ENCODE results near the gene TBC1D21. TPM values are rescaled to one million over a fixed set of nuclear protein-coding genes. Genes with fewer than 3 reads are reported as not detected.

Gene TBC1D21
- total and polyA plus RNA-seq, 9 of the 15 experiments (the other 6 are each of a cell fraction or from before 2014, with no cell fraction given) = not detected

GRCh38 chr15:73836845-73837244 lies 36.5 kb upstream of the TBC1D21 start (continued):
- TF ChIP-seq, protein P1, sequence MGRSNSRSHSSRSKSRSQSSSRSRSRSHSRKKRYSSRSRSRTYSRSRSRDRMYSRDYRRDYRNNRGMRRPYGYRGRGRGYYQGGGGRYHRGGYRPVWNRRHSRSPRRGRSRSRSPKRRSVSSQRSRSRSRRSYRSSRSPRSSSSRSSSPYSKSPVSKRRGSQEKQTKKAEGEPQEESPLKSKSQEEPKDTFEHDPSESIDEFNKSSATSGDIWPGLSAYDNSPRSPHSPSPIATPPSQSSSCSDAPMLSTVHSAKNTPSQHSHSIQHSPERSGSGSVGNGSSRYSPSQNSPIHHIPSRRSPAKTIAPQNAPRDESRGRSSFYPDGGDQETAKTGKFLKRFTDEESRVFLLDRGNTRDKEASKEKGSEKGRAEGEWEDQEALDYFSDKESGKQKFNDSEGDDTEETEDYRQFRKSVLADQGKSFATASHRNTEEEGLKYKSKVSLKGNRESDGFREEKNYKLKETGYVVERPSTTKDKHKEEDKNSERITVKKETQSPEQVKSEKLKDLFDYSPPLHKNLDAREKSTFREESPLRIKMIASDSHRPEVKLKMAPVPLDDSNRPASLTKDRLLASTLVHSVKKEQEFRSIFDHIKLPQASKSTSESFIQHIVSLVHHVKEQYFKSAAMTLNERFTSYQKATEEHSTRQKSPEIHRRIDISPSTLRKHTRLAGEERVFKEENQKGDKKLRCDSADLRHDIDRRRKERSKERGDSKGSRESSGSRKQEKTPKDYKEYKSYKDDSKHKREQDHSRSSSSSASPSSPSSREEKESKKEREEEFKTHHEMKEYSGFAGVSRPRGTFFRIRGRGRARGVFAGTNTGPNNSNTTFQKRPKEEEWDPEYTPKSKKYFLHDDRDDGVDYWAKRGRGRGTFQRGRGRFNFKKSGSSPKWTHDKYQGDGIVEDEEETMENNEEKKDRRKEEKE (IDR thresholded peaks at IDR 0.05; ENCODE audit: borderline replicate concordance in 1 of 2, control insufficient read depth in 1 of 2, low read depth in 2 of 2, low read length in 1 of 2) = no peak
- TF ChIP-seq MCM5 (IDR thresholded peaks at IDR 0.05; ENCODE audit: low read depth) (no peak), HDAC8 (tag; IDR thresholded peaks at IDR 0.05) (no peak), DACH1 (IDR thresholded peaks at IDR 0.05; ENCODE audit: partially characterized antibody) (no peak), ZNF695 (CRISPR knock-in tag; IDR thresholded peaks at IDR 0.05) (no peak)

- POLR2A ChIA-PET = interaction anchor here (1.2 kb wide), 1 partner anchor 13 kb away, joined by 5 read pairs; no protein-coding TSS in a partner anchor
- Histone ChIP-seq H3K9ac (ENCODE audit: insufficient read depth in 1 of 2, low read depth in 2 of 2, low read length in 2 of 2) (no peak overlapping the region), H3K4me2 (ENCODE audit: insufficient read depth, low read length) (no peak overlapping the region), H4K20me1 (replicated peaks; ENCODE audit: control insufficient read depth, insufficient read depth, low read length) (peaks cover 9% of the 10 kb centered on the region; the same call in 1 of the 2 replicates), H3K4me1 (replicated peaks in 1 of 2; ENCODE audit: control insufficient read depth in 2 of 2, insufficient read depth in 2 of 2, low read length in 2 of 2) (no peaks in the 10 kb centered on the region), H3K9me3 (replicated peaks; ENCODE audit: control insufficient read depth, insufficient read depth, low read depth, low read length) (no peaks in the 10 kb centered on the region), H2AFZ (ENCODE audit: low read depth, low read length) (no peak overlapping the region), H3K36me3 (ENCODE audit: control insufficient read depth, insufficient read depth, low read length) (no peaks in the 10 kb centered on the region), H3K27ac (ENCODE audit: extremely low read depth, low read depth, low read length) (no peak overlapping the region), H3K79me2 (ENCODE audit: control insufficient read depth, insufficient read depth, low read length) (no peaks in the 10 kb centered on the region), H3K27me3 (ENCODE audit: control insufficient read depth in 2 of 2, insufficient read depth in 2 of 2, low read length in 2 of 2) (peaks cover 9 to 55% of the 10 kb centered on the region in 2 experiments; a peak in 3 of 5 replicates), H3K4me3 (no peak overlapping the region), H3K9me1 (ENCODE audit: control insufficient read depth, insufficient read depth, low read length) (no peaks in the 10 kb centered on the region)
- TF ChIP-seq BDP1 (IDR thresholded peaks at IDR 0.05; ENCODE audit: insufficient read depth, insufficient read length) (no peak), AFF4 (CRISPR knock-in tag; IDR thresholded peaks at IDR 0.05) (no peak), CXXC5 (CRISPR knock-in tag; IDR thresholded peaks at IDR 0.05) (no peak)
- TF ChIP-seq, protein P2, sequence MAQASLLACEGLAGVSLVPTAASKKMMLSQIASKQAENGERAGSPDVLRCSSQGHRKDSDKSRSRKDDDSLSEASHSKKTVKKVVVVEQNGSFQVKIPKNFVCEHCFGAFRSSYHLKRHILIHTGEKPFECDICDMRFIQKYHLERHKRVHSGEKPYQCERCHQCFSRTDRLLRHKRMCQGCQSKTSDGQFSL (CRISPR knock-in tag; IDR thresholded peaks at IDR 0.05) = no peak
- TF ChIP-seq, protein P2 (tag; IDR thresholded peaks at IDR 0.05) = no peak
- under 1% methylated on average over 12 of the region's 12 CpGs for WGBS (ENCODE audit: insufficient coverage, low coverage, missing lambda C conversion rate)
- in situ Hi-C loops (cut with MboI) (no loop called here), intact Hi-C loops (cut with micrococcal nuclease) (no loop called here)
- ATAC-seq (no peak), DNase-seq (ENCODE audit: extremely low read depth in 1 of 4, low spot score in 3 of 4) (no peak), FAIRE-seq (no peak)
- no TSS peak for BruUV-seq (replicated peaks)
- CTCF ChIA-PET (ENCODE audit: low intra/inter-chr PET ratio) = no interaction called here
Observed at GRCh38 chr15:73838831-73839426, 34.4 kb upstream of the TBC1D21 start.

Measured in K562 (cell line).